GM19468 (cell line): ENCODE measurements around the gene FBXL2.
"Not testable (repeated sequence)": the region's sequence is repeated elsewhere in the genome, so short reads cannot be mapped to it uniquely, and the experiment has no call there.

Experiments
- ATAC-seq: cut with Tn5 transposase; IDR thresholded peaks from one replicate; pipeline ENCODE4 v1.9.1; 2021; ENCODE audit warnings: mild to moderate bottlenecking, moderate library complexity, moderate number of reproducible peaks; ENCODE audit not compliant: unreplicated experiment; ENCODE audit errors: extremely low read depth

The FBXL2 gene

GRCh38 chr3:33424606-33425452 is 147.6 kb downstream of the FBXL2 start:
- ATAC-seq, result no peak

GRCh38 chr3:33425453-33425852 is 148.2 kb downstream of the FBXL2 start:
- ATAC-seq, result no peak

- no peak for ATAC-seq
These were observed 148.8 kb downstream of the FBXL2 start for GRCh38 chr3:33426068-33426467.

- no peak for ATAC-seq
These were observed 149.5 kb downstream of the FBXL2 start for GRCh38 chr3:33426630-33427317.

GRCh38 chr3:33428734-33429133 is 151.5 kb downstream of the FBXL2 start:
- no peak for ATAC-seq

- not testable (repeated sequence) for ATAC-seq
These were observed 152.1 kb downstream of the FBXL2 start for GRCh38 chr3:33429306-33429705.

- ATAC-seq, result no peak
These were observed 152.8 kb downstream of the FBXL2 start for GRCh38 chr3:33430061-33430460.

GRCh38 chr3:33430571-33430970 is 153.3 kb downstream of the FBXL2 start:
- no peak for ATAC-seq

GRCh38 chr3:33433843-33434242 is 156.6 kb downstream of the FBXL2 start:
- no peak for ATAC-seq
